ENCODE data around the gene ARHGEF4. TPM values are rescaled to one million over a fixed set of nuclear protein-coding genes. Genes with fewer than 3 reads are reported as not detected.

The ARHGEF4 gene
- total RNA-seq, 6 experiments from 2014 or later, result 0.44 to 6.7 (median 0.67) TPM; not detected in 2

- no peaks in the 10 kb centered on the region for H3K27me3 ChIP-seq
- TF ChIP-seq CTCF (IDR thresholded peaks at IDR 0.05), result no peak
- no peak for TF ChIP-seq POLR2A (IDR thresholded peaks at IDR 0.05)
- no peaks in the 10 kb centered on the region for H3K36me3 ChIP-seq
- WGBS (ENCODE audit: insufficient coverage, low coverage, low lambda C conversion rate, missing lambda C conversion rate), result 61% methylated on average over 3 of the region's 5 CpGs
- ATAC-seq (no peak), DNase-seq (no peak)
- no peaks in the 10 kb centered on the region for H3K4me1 ChIP-seq
- H3K4me3 ChIP-seq, result no peak overlapping the region
- H3K9me3 ChIP-seq, result no peaks in the 10 kb centered on the region
- no peak overlapping the region for H3K27ac ChIP-seq
- intact Hi-C loops (cut with DNase I), result no loop called here
Observed at GRCh38 chr2:130915149-130915548, 78.4 kb downstream of the ARHGEF4 start.

- Histone ChIP-seq H3K27ac (no peak overlapping the region), H3K4me3 (no peak overlapping the region), H3K9me3 (no peaks in the 10 kb centered on the region), H3K27me3 (no peaks in the 10 kb centered on the region), H3K4me1 (no peaks in the 10 kb centered on the region), H3K36me3 (no peaks in the 10 kb centered on the region)
- no peak for ATAC-seq
- no peak for DNase-seq
- 32% methylated on average over 8 of the region's 50 CpGs for WGBS (ENCODE audit: insufficient coverage, low coverage, low lambda C conversion rate, missing lambda C conversion rate)
- intact Hi-C loops (cut with DNase I), result no loop called here
- TF ChIP-seq POLR2A (IDR thresholded peaks at IDR 0.05), result no peak
- TF ChIP-seq CTCF (IDR thresholded peaks at IDR 0.05), result no peak
Observed at GRCh38 chr2:130915595-130916437, 79.1 kb downstream of the ARHGEF4 start.

- Histone ChIP-seq H3K4me3 (no peak overlapping the region), H3K27me3 (no peaks in the 10 kb centered on the region), H3K4me1 (no peaks in the 10 kb centered on the region), H3K36me3 (no peaks in the 10 kb centered on the region), H3K9me3 (no peaks in the 10 kb centered on the region), H3K27ac (no peak overlapping the region)
- 4% methylated on average over 5 of the region's 19 CpGs for WGBS (ENCODE audit: insufficient coverage, low coverage, low lambda C conversion rate, missing lambda C conversion rate)
- DNase-seq, result no peak
- no peak for ATAC-seq
- TF ChIP-seq POLR2A (IDR thresholded peaks at IDR 0.05) (no peak), CTCF (IDR thresholded peaks at IDR 0.05) (no peak)
- intact Hi-C loops (cut with DNase I), result no loop called here
Observed at GRCh38 chr2:130916438-130916705, 79.7 kb downstream of the ARHGEF4 start.

- no peaks in the 10 kb centered on the region for H3K27me3 ChIP-seq
- intact Hi-C loops (cut with DNase I), result no loop called here
- ATAC-seq (no peak), DNase-seq (no peak)
- H3K9me3 ChIP-seq, result no peaks in the 10 kb centered on the region
- no peaks in the 10 kb centered on the region for H3K36me3 ChIP-seq
- WGBS (ENCODE audit: insufficient coverage, low coverage, low lambda C conversion rate, missing lambda C conversion rate), result 53% methylated on average over 3 of the region's 24 CpGs
- H3K4me3 ChIP-seq, result no peak overlapping the region
- H3K27ac ChIP-seq, result no peak overlapping the region
- TF ChIP-seq CTCF (IDR thresholded peaks at IDR 0.05), result no peak
- TF ChIP-seq POLR2A (IDR thresholded peaks at IDR 0.05), result no peak
- no peaks in the 10 kb centered on the region for H3K4me1 ChIP-seq
Observed at GRCh38 chr2:130917006-130917688, 80.4 kb downstream of the ARHGEF4 start.
